Right atrium auricular region (tissue), 2 donors: Measurements from ENCODE around the gene TOMM22. TPM values are rescaled to one million over a fixed set of nuclear protein-coding genes. Genes with fewer than 3 reads are reported as not detected.

Experiments used
- DNase-seq: peaks from one replicate; pipeline ENCODE4 v3.0.0-alpha.2; 2019; ENCODE audit warnings: low spot score
- H3K27ac ChIP-seq, 2 donors: fragments of 200-600 bp; sonication (generic); 1 replicate in 1 of 2; 2 replicates in 1 of 2; pipeline ENCODE4 v1.5.1; 2016 to 2019
- H3K27me3 ChIP-seq, 2 donors: fragments of 200-600 bp; sonication (generic); one replicate each; pipeline versions ENCODE4 v1.5.1 to v1.6.0; 2017 to 2019
- H3K36me3 ChIP-seq: fragments of 200-600 bp; sonication (generic); one replicate; pipeline ENCODE4 v1.5.1; 2016
- H3K4me1 ChIP-seq, 2 donors: fragments of 200-600 bp; sonication (generic); one replicate each; pipeline versions ENCODE4 v1.5.1 to v1.6.0; 2017 to 2019
- H3K4me3 ChIP-seq, 2 donors: fragments of 200-600 bp; sonication (generic); 1 replicate in 1 of 2; 2 replicates in 1 of 2; pipeline ENCODE4 v1.5.1; 2017 to 2019; ENCODE audit warnings: mild to moderate bottlenecking in 1 of 2, moderate library complexity in 1 of 2
- H3K9me3 ChIP-seq, 2 donors: fragments of 200-600 bp; sonication (generic); one replicate each; pipeline ENCODE4 v1.5.1; 2019
- CTCF ChIP-seq, 2 donors: fragments of 200-600 bp; sonication (generic); IDR thresholded peaks; one replicate each; pipeline ENCODE4 v1.5.1; 2019; ENCODE audit warnings: antibody characterized with exemption in 2 of 2
- total RNA-seq, 2 donors: library from RNA; depleted of rRNA; stranded (reverse); fragments of >200 nt; gene quantifications; one replicate each; pipeline ENCODE4 v1.1.0, GENCODE V29; 2016

The TOMM22 gene
- total RNA-seq, 2 donors from 2014 or later, result 36.9 to 42.5 TPM

- peaks cover 0 to 50% of the 10 kb centered on the region in 2 donors for H3K4me1 ChIP-seq
- H3K36me3 ChIP-seq, result peaks cover 37% of the 10 kb centered on the region
- H3K27ac ChIP-seq, result no peak overlapping the region
- no peak for DNase-seq
- H3K27me3 ChIP-seq, result no peaks in the 10 kb centered on the region
- H3K9me3 ChIP-seq, result no peaks in the 10 kb centered on the region
- no peak overlapping the region for H3K4me3 ChIP-seq
- no peak for TF ChIP-seq CTCF (IDR thresholded peaks at IDR 0.05)
These were observed 35.1 kb downstream of the TOMM22 start for GRCh38 chr22:38716826-38717225.

- Histone ChIP-seq H3K4me3 (no peak overlapping the region), H3K27ac (no peak overlapping the region), H3K36me3 (peaks cover 36% of the 10 kb centered on the region), H3K27me3 (no peaks in the 10 kb centered on the region), H3K4me1 (peaks cover 0 to 46% of the 10 kb centered on the region in 2 donors), H3K9me3 (no peaks in the 10 kb centered on the region)
- DNase-seq, result no peak
- no peak for TF ChIP-seq CTCF (IDR thresholded peaks at IDR 0.05)
These were observed 35.5 kb downstream of the TOMM22 start for GRCh38 chr22:38717244-38717643.

GRCh38 chr22:38718414-38718813, 36.7 kb downstream of the TOMM22 start:
- Histone ChIP-seq H3K4me1 (peaks cover 0 to 34% of the 10 kb centered on the region in 2 donors), H3K9me3 (no peaks in the 10 kb centered on the region), H3K27ac (peak overlapping the region in 1 of 2 donors; percentile 2), H3K36me3 (peaks cover 46% of the 10 kb centered on the region), H3K4me3 (no peak overlapping the region), H3K27me3 (no peaks in the 10 kb centered on the region)
- TF ChIP-seq CTCF (IDR thresholded peaks at IDR 0.05), result peak; percentile 50 to 54
- DNase-seq, result no peak

GRCh38 chr22:38719196-38719595, 37.4 kb downstream of the TOMM22 start:
- Histone ChIP-seq H3K4me3 (no peak overlapping the region), H3K9me3 (no peaks in the 10 kb centered on the region), H3K27ac (no peak overlapping the region), H3K36me3 (peaks cover 53% of the 10 kb centered on the region), H3K4me1 (peaks cover 0 to 26% of the 10 kb centered on the region in 2 donors), H3K27me3 (no peaks in the 10 kb centered on the region)
- DNase-seq, result no peak
- no peak for TF ChIP-seq CTCF (IDR thresholded peaks at IDR 0.05)

- Histone ChIP-seq H3K27me3 (no peaks in the 10 kb centered on the region), H3K4me3 (no peak overlapping the region), H3K36me3 (peaks cover 65% of the 10 kb centered on the region), H3K27ac (no peak overlapping the region), H3K9me3 (no peaks in the 10 kb centered on the region), H3K4me1 (peaks cover 0 to 15% of the 10 kb centered on the region in 2 donors)
- DNase-seq, result no peak
- TF ChIP-seq CTCF (IDR thresholded peaks at IDR 0.05), result no peak
These were observed 38.6 kb downstream of the TOMM22 start for GRCh38 chr22:38720350-38720749.

GRCh38 chr22:38721551-38721950, 39.8 kb downstream of the TOMM22 start:
- Histone ChIP-seq H3K36me3 (peaks cover 71% of the 10 kb centered on the region), H3K27ac (no peak overlapping the region), H3K27me3 (no peaks in the 10 kb centered on the region), H3K4me3 (no peak overlapping the region), H3K4me1 (peaks cover 0 to 12% of the 10 kb centered on the region in 2 donors), H3K9me3 (no peaks in the 10 kb centered on the region)
- no peak for DNase-seq
- TF ChIP-seq CTCF (IDR thresholded peaks at IDR 0.05), result no peak
